Right cardiac atrium (tissue), 5 donors: ENCODE measurements around the gene XKR7. TPM values are rescaled to one million over a fixed set of nuclear protein-coding genes. Genes with fewer than 3 reads are reported as not detected.

Source experiments
- ATAC-seq, 2 donors: fragments of 200-7000 bp; cut with Tn5 transposase; one replicate each; pipeline versions ENCODE4 v1.8.0 to v1.9.1; 2020; ENCODE audit warnings: moderate library complexity in 2 of 2, mild to moderate bottlenecking in 1 of 2
- DNase-seq, 3 donors: peaks; one replicate each; pipeline ENCODE4 v3.0.0-alpha.2; 2020
- H3K27ac ChIP-seq: one replicate; pipeline ENCODE4 v1.5.1; 2013; ENCODE audit warnings: mild to moderate bottlenecking, low read length, control low read depth, moderate library complexity
- H3K27me3 ChIP-seq: one replicate; pipeline ENCODE4 v1.6.1; 2013; ENCODE audit not compliant: control insufficient read depth, insufficient read depth
- H3K4me1 ChIP-seq: one replicate; pipeline ENCODE4 v1.6.1; 2013; ENCODE audit warnings: low read length; ENCODE audit not compliant: control insufficient read depth, insufficient read depth
- H3K4me3 ChIP-seq: one replicate; pipeline ENCODE4 v1.5.1; 2013; ENCODE audit warnings: low read length, control low read depth
- H3K9me3 ChIP-seq: one replicate; pipeline ENCODE4 v1.6.1; 2013; ENCODE audit warnings: low read length; ENCODE audit not compliant: control insufficient read depth
- WGBS: extraction: QIAGEN DNeasy Blood & Tissue Kit; methylation state at CpG from one replicate; pipeline ENCODE4 v1.1.7; 2013; 5-methylcytosine and 5-hydroxymethylcytosine counted together
- intact Hi-C, 4 donors: fragments of 100-400 bp; cut with DNase I; formaldehyde crosslinking; loops; one replicate each; pipeline versions ENCODE4 v1.11.0 to v1.14.0; 2022 to 2023
- polyA plus RNA-seq: library from polyadenylated mRNA; stranded (reverse); fragments of 200-250 nt; gene quantifications from one replicate; pipeline ENCODE4 v1.2.3, GENCODE V29; 2013
- total RNA-seq, 4 donors: library from RNA; stranded (reverse); fragmentation: NEBNext Ultra II Directional; extraction: Animal tissue kit (Norgen Biotek cat#: 25700); gene quantifications; one replicate each; pipeline ENCODE4 v1.2.1, GENCODE V29; 2021
- donor health status: healthy with polysubstance abuse.
- donor health status: DM: no; HTN: yes; CAD: no.
- donor health status: DM: no; HTN: no; CAD: no.
- donor health status: DM: no; HTN: yes; CAD: no; lungs with severe emphysema.
- donor health status: DM: yes; HTN: yes; CAD: no.

The XKR7 gene
- total and polyA plus RNA-seq, 5 donors, result under 0.01 TPM; not detected in 4

- H3K4me1 ChIP-seq, result peaks cover 3% of the 10 kb centered on the region
- H3K27ac ChIP-seq, result no peak overlapping the region
- no peak for ATAC-seq
- no peaks in the 10 kb centered on the region for H3K9me3 ChIP-seq
- H3K27me3 ChIP-seq, result no peaks in the 10 kb centered on the region
- DNase-seq, result no peak
- 85% methylated on average over 5 of the region's 5 CpGs for WGBS
- intact Hi-C loops, result no loop called here
- H3K4me3 ChIP-seq, result no peak overlapping the region
Measured at GRCh38 chr20:32006053-32006452, 38.1 kb downstream of the XKR7 start.

- Histone ChIP-seq H3K27me3 (no peaks in the 10 kb centered on the region), H3K4me1 (peaks cover 3% of the 10 kb centered on the region), H3K9me3 (no peaks in the 10 kb centered on the region), H3K4me3 (no peak overlapping the region), H3K27ac (peak overlapping the region; percentile 26)
- intact Hi-C loops, result no loop called here
- 40% methylated on average over 8 of the region's 8 CpGs for WGBS
- peak; percentile 1 to 12 for ATAC-seq
- DNase-seq, result no peak
Measured at GRCh38 chr20:32006841-32007786, 39.2 kb downstream of the XKR7 start.

- H3K9me3 ChIP-seq, result no peaks in the 10 kb centered on the region
- H3K4me3 ChIP-seq, result no peak overlapping the region
- H3K4me1 ChIP-seq, result peaks cover 3% of the 10 kb centered on the region
- peak overlapping the region; percentile 82 for H3K27ac ChIP-seq
- H3K27me3 ChIP-seq, result no peaks in the 10 kb centered on the region
- ATAC-seq, result peak; percentile 89 to 93
- DNase-seq, result peak; percentile 77 to 85 (median 84)
- 24% methylated on average over 10 of the region's 10 CpGs for WGBS
- intact Hi-C loops, result no loop called here
Measured at GRCh38 chr20:32007787-32008616, 40.1 kb downstream of the XKR7 start.

- H3K4me3 ChIP-seq, result no peak overlapping the region
- H3K9me3 ChIP-seq, result no peaks in the 10 kb centered on the region
- ATAC-seq (no peak), DNase-seq (no peak)
- H3K4me1 ChIP-seq, result peaks cover 3% of the 10 kb centered on the region
- intact Hi-C loops, result no loop called here
- WGBS, result 81% methylated on average over 7 of the region's 7 CpGs
- no peaks in the 10 kb centered on the region for H3K27me3 ChIP-seq
- H3K27ac ChIP-seq, result peak overlapping the region; percentile 75
Measured at GRCh38 chr20:32009564-32009963, 41.6 kb downstream of the XKR7 start.

GRCh38 chr20:32010101-32010500 lies 42.1 kb downstream of the XKR7 start, which contains the start of gene CCM2L:
Gene CCM2L (plus strand): TSS chr20:32010438. CDS start chr20:32010455, 17 bp downstream.
- Histone ChIP-seq H3K4me1 (peaks cover 3% of the 10 kb centered on the region), H3K27me3 (no peaks in the 10 kb centered on the region), H3K4me3 (peak within 1 kb of the TSS; percentile 62), H3K9me3 (no peaks in the 10 kb centered on the region), H3K27ac (peak within 1 kb of the TSS; percentile 85)
- DNase-seq, result peak; percentile 60 to 76 (median 73)
- ATAC-seq, result peak; percentile 82 to 86
- 39% methylated on average over 2 of the region's 2 CpGs for WGBS
- intact Hi-C loops, result no loop called here

- ATAC-seq (peak; percentile 19 to 36), DNase-seq (no peak)
- H3K4me1 ChIP-seq, result peaks cover 3% of the 10 kb centered on the region
- no peaks in the 10 kb centered on the region for H3K9me3 ChIP-seq
- intact Hi-C loops, result no loop called here
- H3K27ac ChIP-seq, result peak overlapping the region; percentile 85
- H3K27me3 ChIP-seq, result no peaks in the 10 kb centered on the region
- WGBS, result 41% methylated on average over 8 of the region's 8 CpGs
- peak overlapping the region; percentile 62 for H3K4me3 ChIP-seq
Measured at GRCh38 chr20:32010666-32011065, 42.7 kb downstream of the XKR7 start.

- H3K4me3 ChIP-seq, result peak overlapping the region; percentile 25
- no peaks in the 10 kb centered on the region for H3K27me3 ChIP-seq
- WGBS, result 79% methylated on average over 5 of the region's 5 CpGs
- ATAC-seq, result no peak
- H3K27ac ChIP-seq, result peak overlapping the region; percentile 23
- H3K9me3 ChIP-seq, result no peaks in the 10 kb centered on the region
- no peaks in the 10 kb centered on the region for H3K4me1 ChIP-seq
- intact Hi-C loops, result no loop called here
- no peak for DNase-seq
Measured at GRCh38 chr20:32012159-32012688, 44.3 kb downstream of the XKR7 start.

- DNase-seq (no peak), ATAC-seq (no peak)
- Histone ChIP-seq H3K27ac (no peak overlapping the region), H3K4me1 (peaks cover 4% of the 10 kb centered on the region), H3K4me3 (no peak overlapping the region), H3K27me3 (no peaks in the 10 kb centered on the region), H3K9me3 (no peaks in the 10 kb centered on the region)
- WGBS, result 78% methylated on average over 7 of the region's 7 CpGs
- intact Hi-C loops, result no loop called here
Measured at GRCh38 chr20:32013326-32013725, 45.4 kb downstream of the XKR7 start.

GRCh38 chr20:32017711-32018251 lies 49.8 kb downstream of the XKR7 start:
- H3K27ac ChIP-seq, result no peak overlapping the region
- H3K4me1 ChIP-seq, result peaks cover 8% of the 10 kb centered on the region
- no peaks in the 10 kb centered on the region for H3K9me3 ChIP-seq
- WGBS, result 25% methylated on average over 28 of the region's 35 CpGs
- no peaks in the 10 kb centered on the region for H3K27me3 ChIP-seq
- DNase-seq (peak in 1 of 3 donors; percentile 51), ATAC-seq (no peak)
- intact Hi-C loops, result no loop called here
- no peak overlapping the region for H3K4me3 ChIP-seq

GRCh38 chr20:32018269-32019155 lies 50.6 kb downstream of the XKR7 start:
- no peaks in the 10 kb centered on the region for H3K9me3 ChIP-seq
- ATAC-seq, result peak; percentile 78 to 87
- WGBS, result 2% methylated on average over 67 of the region's 67 CpGs
- peaks cover 8% of the 10 kb centered on the region for H3K4me1 ChIP-seq
- H3K27me3 ChIP-seq, result no peaks in the 10 kb centered on the region
- intact Hi-C loops, result no loop called here
- H3K27ac ChIP-seq, result no peak overlapping the region
- peak overlapping the region; percentile 79 for H3K4me3 ChIP-seq
- DNase-seq, result peak; percentile 60 to 85 (median 82)
